Effector CD4-positive, alpha-beta T cell (primary cell): ENCODE results near the gene ABTB2.

ENCODE experiments used
- DNase-seq: peaks from one replicate; pipeline ENCODE4 v3.0.0-alpha.2; 2020

Gene ABTB2

GRCh38 chr11:34206407-34207300, 151.2 kb downstream of the ABTB2 start:
- no peak for DNase-seq

GRCh38 chr11:34205326-34206035, 152.3 kb downstream of the ABTB2 start:
- no peak for DNase-seq

- DNase-seq = no peak
These were observed 153.2 kb downstream of the ABTB2 start for GRCh38 chr11:34204396-34205279.

GRCh38 chr11:34203377-34203871, 154.4 kb downstream of the ABTB2 start:
- no peak for DNase-seq

GRCh38 chr11:34201129-34201528, 156.7 kb downstream of the ABTB2 start:
- DNase-seq = no peak

GRCh38 chr11:34199525-34199924, 158.3 kb downstream of the ABTB2 start:
- no peak for DNase-seq

GRCh38 chr11:34198523-34198922, 159.3 kb downstream of the ABTB2 start:
- no peak for DNase-seq

GRCh38 chr11:34197256-34197655, 160.6 kb downstream of the ABTB2 start:
- no peak for DNase-seq

GRCh38 chr11:34194576-34195335, 163.1 kb downstream of the ABTB2 start:
- DNase-seq = no peak

- DNase-seq = no peak
These were observed 165.1 kb downstream of the ABTB2 start for GRCh38 chr11:34192481-34193401.

GRCh38 chr11:34191578-34191977, 166.2 kb downstream of the ABTB2 start:
- no peak for DNase-seq

- no peak for DNase-seq
These were observed 167.3 kb downstream of the ABTB2 start for GRCh38 chr11:34190192-34191139.

- DNase-seq = no peak
These were observed 168.6 kb downstream of the ABTB2 start for GRCh38 chr11:34189191-34189590.

GRCh38 chr11:34188181-34188580, 169.6 kb downstream of the ABTB2 start:
- DNase-seq = no peak

GRCh38 chr11:34185926-34186841, 171.6 kb downstream of the ABTB2 start:
- no peak for DNase-seq

- DNase-seq = no peak
These were observed 173.2 kb downstream of the ABTB2 start for GRCh38 chr11:34184505-34185015.

- DNase-seq = no peak
These were observed 173.9 kb downstream of the ABTB2 start for GRCh38 chr11:34183848-34184391.
